T follicular helper cell (primary cell): ENCODE results near the gene SLC16A10.
"Not testable (repeated sequence)": the region's sequence is repeated elsewhere in the genome, so short reads cannot be mapped to it uniquely, and the experiment has no call there.

ENCODE experiments used
- DNase-seq: peaks from one replicate; pipeline ENCODE4 v3.0.0-alpha.2; 2020; ENCODE audit warnings: low read depth
- total RNA-seq, 2 experiments: gene quantifications; one replicate each; lab custom pipeline; 2026; lab: John Stamatoyannopoulos, UW

SLC16A10 gene, protein sequence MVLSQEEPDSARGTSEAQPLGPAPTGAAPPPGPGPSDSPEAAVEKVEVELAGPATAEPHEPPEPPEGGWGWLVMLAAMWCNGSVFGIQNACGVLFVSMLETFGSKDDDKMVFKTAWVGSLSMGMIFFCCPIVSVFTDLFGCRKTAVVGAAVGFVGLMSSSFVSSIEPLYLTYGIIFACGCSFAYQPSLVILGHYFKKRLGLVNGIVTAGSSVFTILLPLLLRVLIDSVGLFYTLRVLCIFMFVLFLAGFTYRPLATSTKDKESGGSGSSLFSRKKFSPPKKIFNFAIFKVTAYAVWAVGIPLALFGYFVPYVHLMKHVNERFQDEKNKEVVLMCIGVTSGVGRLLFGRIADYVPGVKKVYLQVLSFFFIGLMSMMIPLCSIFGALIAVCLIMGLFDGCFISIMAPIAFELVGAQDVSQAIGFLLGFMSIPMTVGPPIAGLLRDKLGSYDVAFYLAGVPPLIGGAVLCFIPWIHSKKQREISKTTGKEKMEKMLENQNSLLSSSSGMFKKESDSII
- total RNA-seq, result 3.9 to 12.0 reads per million in 2 experiments

DNA sequence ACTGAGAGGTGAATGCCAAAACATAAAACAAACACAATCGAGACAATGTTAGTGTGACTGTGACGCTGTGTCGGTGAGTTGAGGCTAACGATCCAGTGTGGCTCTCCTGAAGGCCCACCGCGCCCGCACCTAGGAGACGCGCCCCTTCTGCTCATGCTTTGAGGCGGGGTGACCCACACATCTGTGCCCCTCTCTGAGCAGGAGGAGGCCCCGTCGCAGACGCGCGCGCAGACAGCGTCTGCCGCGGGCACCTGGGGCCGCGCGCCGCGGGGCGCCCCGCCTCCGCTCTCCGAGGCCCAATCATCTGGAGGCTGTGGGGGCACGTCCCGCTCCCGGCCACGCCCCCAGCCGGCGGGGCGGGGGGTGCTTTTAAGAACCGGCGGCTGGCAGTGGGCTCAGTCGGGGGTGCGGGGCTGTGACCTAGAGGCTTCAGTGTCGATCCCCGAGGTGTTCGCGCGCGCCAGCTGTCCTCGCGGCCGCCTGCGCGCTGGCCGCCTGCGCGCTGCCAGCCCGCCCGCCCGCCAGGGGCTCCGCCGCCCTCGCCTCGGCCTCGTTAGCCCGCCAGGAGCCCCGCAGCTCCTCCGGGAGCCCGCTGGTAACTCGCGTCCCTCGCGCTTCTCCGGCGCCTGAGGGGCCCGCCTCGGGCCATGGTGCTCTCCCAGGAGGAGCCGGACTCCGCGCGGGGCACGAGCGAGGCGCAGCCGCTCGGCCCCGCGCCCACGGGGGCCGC is at the start of gene SLC16A10:
TSS of gene SLC16A10 (plus strand) at position 398 of the 730 bp plus-strand sequence. CDS start at position 648, 250 bp downstream.
- peak; percentile 78 for DNase-seq

GRCh38 chr6:111038534-111039252 is 48.6 kb upstream of the SLC16A10 start:
- no peak for DNase-seq

- no peak for DNase-seq
Measured at GRCh38 chr6:111041917-111042316, 45.4 kb upstream of the SLC16A10 start.

- DNase-seq, result no peak
Measured at GRCh38 chr6:111047244-111047643, 40.1 kb upstream of the SLC16A10 start.

DNA sequence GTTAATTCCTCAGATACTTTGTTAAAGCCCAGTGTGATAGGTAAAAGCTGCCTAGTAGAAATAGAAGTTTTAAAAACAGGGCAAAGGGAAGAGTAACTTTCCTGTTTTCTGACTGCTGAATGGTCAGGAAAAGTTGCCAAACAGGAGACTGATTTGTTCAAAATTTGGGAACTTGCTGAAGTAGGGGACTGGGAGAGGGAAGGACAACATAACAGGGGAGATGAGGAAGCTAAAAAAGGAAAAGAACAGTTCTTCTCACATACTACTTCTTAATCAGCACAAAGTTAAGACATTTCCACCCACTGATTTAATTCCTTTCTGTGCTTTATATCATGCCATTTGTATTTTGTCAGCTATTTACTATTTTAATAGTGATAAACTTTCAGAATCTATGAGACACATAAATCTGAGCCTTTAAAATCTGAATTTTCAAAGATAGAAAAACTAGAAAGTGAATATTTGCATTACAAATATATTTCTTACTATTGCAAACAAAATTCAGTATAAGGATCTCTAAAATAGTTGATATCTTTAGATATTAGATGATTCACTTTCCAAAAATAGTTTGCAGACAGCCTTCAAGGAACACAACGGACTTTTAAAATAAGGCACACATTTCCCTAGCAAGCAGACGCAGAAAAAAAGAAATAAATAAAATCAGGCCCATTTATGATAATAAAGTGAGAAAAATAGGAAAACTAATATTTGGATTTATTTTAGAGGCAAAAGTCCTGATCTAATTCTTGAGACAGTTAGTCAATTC is 36.9 kb upstream of the SLC16A10 start:
- DNase-seq, result no peak

- no peak for DNase-seq
Measured at GRCh38 chr6:111052171-111052570, 35.1 kb upstream of the SLC16A10 start.

DNA sequence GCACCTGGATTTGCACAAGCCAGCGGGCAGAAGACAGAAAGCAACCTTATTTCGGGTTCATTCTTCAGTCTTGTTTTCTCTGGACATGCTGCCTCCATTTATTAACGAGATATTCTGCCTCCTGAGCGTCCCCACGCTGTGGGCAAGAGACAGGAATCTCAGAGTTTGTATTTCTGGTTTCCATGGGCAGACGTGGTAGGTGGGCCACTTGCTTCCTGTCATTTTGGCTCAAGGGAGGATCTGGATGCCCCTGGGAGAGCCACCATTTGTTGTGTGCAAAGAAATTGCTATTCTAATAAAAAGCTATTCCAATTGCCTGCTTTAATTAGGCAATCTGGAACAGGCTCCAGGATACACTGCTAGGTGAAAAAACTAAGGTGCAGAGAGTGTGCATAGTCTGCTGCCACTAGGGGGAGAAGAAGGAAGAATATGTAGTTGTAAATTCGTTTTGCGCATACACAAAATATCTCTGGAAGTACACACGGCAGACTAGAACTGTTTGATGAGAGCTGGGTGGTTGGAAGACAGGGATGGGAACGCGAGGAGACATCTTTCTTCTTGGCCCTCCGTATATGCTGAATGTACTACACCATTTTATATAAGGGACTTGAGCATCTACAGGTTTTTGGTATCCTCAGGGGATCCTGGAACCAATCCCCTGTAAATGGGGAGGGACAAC is 30.1 kb upstream of the SLC16A10 start:
- no peak for DNase-seq

GRCh38 chr6:111061508-111061907 is 25.8 kb upstream of the SLC16A10 start:
- DNase-seq, result no peak

DNA sequence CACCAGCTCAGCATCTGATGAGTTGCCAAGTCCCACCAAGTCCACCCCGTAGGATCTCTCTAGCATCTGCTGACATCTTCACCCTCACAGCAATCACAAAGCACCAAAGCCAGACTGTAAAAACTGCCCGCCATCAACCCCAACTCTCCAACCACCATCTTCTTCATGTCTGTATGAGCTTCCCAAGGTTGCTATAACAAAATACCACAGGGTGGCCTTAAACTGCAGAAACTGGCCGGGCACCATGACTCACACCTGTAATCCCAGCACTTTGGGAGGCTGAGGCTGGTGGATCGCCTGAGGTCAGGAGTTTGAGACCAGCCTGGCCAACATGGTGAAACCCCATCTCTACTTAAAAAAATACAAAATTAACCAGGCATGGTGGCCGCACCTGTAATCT is 25.3 kb upstream of the SLC16A10 start:
- not testable (repeated sequence) for DNase-seq

- not testable (repeated sequence) for DNase-seq
Measured at GRCh38 chr6:111062860-111063259, 24.4 kb upstream of the SLC16A10 start.

DNA sequence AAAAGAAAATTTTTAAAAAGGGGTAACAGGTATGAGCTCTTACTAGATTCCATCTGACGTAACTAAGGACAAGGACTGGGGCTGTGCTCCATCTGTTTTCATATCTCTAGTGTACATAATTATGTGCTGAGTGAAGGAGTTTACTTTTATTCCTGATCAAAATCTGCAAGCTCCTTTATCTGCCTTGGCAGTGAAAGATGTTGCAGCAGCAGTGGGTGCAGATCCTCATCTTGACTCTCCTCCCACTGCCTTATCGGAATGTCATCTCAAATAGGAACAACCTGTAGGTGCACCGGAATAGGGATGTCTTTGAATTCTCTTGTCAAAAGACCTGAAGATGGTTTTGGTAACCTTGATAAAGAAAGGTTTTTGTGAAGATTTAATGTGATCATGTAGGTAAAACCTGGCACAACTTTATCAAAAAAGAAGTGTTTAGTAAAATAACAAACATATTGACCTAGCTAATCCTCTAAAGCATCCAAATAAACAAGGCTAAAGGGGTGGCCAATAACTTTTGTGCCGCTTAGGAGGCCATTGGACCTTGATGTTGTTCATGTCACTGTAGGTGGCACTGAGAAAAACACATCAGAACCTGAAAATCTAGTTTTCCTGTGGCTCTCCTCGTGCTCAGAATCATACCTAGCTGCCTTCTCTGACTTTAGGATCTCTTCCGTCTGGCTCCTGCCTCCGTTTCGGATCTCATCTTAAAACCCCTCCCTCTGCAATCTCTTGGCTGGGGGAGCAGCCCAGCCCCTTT is 19.0 kb upstream of the SLC16A10 start:
- no peak for DNase-seq

GRCh38 chr6:111068866-111069234 is 18.5 kb upstream of the SLC16A10 start:
- DNase-seq, result no peak

DNA sequence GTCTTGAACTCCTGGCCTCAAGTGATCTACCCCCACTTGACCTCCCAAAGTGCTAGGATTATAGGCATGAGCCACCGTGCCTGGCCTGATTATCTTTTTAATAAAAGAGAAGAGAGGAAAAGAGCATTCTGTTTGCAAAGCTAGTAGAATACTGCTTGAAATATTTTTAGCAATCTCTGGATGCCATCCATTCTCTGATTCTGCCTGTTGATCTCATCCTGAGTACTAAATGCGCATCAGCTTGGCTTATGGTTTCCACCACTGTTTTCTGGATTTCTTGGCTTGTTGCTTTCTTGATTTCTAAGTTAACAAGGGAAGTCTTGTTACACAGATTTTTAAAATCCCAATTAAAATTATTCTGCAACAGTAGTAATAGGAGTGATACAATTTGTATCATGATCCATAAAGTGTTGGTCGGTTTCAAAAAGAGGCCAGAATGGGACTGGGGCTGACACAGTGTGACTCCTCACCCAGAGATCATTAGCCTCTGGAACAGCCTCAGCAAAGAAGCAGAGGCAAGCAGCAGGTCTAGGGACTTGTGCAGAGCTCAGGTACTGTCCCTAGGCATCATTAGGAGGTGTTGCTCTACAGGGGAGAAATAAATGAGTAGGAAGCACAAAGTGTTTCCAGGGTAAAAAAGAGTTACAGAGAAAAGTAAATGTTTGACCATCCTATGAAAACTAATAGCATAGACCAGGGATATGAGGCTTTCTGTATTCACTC is 17.8 kb upstream of the SLC16A10 start:
- no peak for DNase-seq

DNA sequence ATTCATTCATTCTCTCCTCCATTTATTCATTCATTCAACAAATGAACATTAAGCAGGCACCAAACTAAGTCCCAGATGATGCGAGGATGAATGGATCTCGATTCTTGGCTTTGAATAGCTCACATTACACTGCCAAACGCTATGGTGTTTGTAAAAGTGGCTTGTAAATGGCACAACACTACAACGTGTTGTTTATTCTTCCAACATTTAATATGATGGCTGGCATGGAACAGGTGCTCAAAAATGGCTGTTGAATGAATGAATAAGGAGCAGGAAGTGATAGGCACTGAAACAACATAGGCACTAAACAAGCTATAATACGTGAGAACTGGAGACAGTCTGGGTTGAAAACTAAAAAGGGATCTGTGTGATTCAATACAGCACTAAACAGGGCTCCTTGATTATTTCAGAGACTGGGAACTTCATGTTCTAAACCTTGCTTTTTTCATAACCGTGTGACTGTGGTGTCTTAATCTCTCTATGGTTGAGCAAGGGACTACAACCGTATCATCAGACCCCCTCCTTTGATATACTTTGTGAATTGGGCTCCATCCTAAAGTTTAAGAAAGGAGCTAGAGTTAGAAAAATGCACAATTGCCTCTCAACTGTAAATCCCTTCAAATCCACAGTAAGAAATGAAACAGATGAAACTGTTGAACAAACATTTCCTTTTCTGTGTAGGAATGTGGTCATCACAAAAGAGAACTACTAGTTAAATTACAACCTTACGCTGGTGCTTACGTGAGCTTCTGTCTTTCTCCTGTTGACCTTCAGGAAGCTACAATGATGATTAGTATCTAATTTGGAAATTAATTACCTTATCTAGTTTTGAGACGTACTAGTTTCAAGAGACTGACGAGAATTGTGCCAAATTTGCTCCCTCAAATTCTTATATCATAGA is 16.9 kb upstream of the SLC16A10 start:
- DNase-seq, result no peak

- DNase-seq, result no peak
Measured at GRCh38 chr6:111072801-111073360, 14.4 kb upstream of the SLC16A10 start.

DNA sequence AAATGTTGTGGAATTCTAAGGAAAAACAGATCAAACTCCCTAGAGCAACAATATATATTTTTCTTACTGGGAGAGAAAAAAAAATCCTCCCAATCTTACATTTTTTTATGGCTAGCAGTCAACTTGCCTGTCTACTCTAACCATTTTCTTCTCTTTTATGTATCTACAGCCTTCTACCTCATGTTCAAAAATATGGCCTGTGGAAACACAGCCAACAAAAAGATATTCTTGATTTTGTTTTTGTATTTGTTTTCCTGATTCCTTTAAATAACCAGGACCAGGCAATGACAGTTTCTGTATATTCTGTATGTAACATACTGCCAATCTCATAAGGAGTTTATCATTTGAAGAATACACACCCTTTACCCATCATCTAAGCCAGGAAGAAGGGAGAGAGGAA is 13.0 kb upstream of the SLC16A10 start:
- no peak for DNase-seq

GRCh38 chr6:111076024-111076695 is 11.1 kb upstream of the SLC16A10 start:
- DNase-seq, result no peak

- no peak for DNase-seq
Measured at GRCh38 chr6:111080698-111081097, 6.6 kb upstream of the SLC16A10 start.
